Measurements from ENCODE around the gene APAF1.
"Not testable (repeated sequence)": the region's sequence is repeated elsewhere in the genome, so short reads cannot be mapped to it uniquely, and the experiment has no call there.

The APAF1 gene, protein sequence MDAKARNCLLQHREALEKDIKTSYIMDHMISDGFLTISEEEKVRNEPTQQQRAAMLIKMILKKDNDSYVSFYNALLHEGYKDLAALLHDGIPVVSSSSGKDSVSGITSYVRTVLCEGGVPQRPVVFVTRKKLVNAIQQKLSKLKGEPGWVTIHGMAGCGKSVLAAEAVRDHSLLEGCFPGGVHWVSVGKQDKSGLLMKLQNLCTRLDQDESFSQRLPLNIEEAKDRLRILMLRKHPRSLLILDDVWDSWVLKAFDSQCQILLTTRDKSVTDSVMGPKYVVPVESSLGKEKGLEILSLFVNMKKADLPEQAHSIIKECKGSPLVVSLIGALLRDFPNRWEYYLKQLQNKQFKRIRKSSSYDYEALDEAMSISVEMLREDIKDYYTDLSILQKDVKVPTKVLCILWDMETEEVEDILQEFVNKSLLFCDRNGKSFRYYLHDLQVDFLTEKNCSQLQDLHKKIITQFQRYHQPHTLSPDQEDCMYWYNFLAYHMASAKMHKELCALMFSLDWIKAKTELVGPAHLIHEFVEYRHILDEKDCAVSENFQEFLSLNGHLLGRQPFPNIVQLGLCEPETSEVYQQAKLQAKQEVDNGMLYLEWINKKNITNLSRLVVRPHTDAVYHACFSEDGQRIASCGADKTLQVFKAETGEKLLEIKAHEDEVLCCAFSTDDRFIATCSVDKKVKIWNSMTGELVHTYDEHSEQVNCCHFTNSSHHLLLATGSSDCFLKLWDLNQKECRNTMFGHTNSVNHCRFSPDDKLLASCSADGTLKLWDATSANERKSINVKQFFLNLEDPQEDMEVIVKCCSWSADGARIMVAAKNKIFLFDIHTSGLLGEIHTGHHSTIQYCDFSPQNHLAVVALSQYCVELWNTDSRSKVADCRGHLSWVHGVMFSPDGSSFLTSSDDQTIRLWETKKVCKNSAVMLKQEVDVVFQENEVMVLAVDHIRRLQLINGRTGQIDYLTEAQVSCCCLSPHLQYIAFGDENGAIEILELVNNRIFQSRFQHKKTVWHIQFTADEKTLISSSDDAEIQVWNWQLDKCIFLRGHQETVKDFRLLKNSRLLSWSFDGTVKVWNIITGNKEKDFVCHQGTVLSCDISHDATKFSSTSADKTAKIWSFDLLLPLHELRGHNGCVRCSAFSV (N-terminal part only)

DNA sequence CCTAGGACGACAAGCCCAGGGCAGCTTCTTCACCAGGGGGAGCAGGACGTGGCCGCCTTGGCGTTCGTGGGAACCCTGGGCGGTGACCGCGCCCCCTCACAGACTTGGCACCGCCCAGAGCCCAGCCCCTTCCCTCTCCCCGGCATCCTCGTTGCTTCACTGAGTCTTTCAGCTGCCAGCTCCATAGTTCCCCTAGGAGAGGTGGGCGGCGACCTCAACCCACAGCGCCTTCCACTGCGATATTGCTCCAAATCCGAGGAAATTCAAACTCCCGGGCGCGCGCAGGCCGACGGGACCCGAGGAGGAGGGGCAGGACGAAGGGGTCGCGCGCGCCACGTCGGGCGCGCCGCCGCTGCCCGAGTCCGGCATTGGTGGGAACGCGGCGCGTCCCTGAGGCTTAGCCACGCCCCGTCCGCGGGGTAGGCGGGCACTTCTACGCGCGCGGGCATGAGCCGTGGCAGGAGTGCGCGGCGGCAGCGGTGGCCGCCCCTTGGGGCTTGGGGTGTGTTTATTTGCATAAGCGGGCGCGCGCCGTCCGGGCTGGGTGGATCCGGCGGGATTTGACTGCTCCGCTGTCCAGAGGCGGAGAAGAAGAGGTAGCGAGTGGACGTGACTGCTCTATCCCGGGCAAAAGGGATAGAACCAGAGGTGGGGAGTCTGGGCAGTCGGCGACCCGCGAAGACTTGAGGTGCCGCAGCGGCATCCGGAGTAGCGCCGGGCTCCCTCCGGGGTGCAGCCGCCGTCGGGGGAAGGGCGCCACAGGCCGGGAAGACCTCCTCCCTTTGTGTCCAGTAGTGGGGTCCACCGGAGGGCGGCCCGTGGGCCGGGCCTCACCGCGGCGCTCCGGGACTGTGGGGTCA lies at the start of gene APAF1, which contains the start of gene IKBIP:
APAF1 (plus strand) TSS at position 579 of the 860 bp plus-strand sequence. CDS start 3,070 bp downstream, outside the sequence.
IKBIP (minus strand) TSS at position 77 of the 860 bp plus-strand sequence. CDS start 87 bp downstream, outside the sequence.
- DNase-seq (ENCODE audit: low read depth): peak; percentile 96

DNA sequence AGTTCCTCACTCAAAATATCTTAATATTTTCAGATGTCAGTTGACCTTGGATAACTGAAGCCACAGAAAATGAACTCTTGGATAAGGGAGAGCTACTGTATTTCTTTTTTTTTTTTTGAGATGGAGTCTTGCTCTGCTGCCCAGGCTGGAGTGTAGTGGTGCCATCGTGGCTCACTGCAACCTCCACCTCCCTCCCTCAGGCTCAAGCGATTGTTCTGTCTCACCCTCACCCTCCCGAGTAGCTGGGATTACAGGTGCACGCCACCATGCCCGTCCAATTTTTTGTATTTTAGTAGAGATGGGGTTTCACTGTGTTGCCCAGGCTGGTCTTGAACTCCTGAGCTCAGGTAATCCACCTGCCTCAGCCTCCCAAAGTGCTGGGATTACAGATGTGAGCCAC lies 47.8 kb upstream of the APAF1 start:
- not testable (repeated sequence) for DNase-seq (ENCODE audit: low read depth)

DNA sequence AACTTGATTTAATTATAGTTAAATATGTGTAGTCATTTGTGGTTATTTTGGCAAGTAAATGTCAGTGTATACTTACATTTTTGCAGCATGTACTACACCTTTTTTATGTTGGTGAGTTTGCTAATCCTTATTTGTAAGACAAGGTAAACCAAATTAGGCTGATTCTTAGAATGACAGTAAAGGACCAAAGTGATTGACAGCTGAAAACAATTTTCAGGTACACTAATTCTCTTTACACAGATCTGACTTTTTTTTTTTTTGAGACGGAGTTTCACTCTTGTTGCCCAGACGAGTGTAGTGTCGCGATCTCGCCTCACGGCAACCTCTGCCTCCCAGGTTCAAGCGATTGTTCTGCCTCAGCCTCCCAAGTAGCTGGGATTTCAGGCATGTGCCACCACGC lies 43.2 kb upstream of the APAF1 start:
- DNase-seq (ENCODE audit: low read depth): no peak

DNA sequence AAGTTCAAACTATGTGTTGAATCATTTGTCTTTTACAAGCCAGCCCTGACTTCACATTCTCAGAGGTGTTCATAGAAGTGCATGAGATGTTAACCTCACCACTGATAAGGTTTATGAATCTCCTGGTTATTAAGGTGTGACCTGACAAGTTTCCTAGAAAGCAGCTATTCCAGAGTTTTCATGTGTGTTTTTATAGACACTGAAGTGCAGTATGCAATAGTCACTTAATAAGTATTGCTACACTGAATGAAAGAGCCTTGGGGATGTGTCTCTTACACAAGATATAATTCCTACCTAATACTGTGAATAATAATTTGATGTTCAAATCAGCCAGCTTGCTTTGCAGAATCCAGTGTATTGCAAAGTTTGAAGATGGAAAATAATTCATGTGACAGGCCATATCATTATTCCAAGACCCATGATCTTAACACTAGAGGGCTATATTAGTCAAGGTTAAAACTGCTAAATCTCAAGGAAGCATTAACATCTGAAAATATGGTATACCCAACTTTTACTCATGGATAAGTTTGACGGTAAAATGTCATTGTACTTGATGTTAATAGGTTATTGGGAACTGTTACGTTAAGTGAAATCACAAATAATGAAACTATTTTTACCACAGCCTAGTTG lies 38.6 kb upstream of the APAF1 start:
- DNase-seq (ENCODE audit: low read depth): no peak

DNA sequence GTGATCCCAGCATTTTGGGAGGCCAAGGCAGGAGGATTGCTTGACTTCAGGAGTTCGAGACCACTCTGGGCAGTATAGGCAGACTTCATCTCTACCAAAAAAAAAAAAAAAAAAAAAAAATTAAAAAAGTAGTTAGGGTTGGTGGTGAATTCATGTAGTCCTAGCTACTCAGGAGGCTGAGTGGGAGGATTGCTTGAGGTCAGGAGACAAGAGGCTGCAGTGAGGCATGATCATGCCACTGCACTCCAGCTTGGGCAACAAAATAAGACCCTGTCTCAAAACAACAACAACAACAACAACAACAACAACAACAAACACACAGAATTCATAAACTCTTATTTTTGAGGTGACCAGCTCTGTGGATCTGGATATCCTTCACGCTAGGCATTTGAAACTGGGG lies 34.5 kb upstream of the APAF1 start:
- no peak for DNase-seq (ENCODE audit: low read depth)

DNA sequence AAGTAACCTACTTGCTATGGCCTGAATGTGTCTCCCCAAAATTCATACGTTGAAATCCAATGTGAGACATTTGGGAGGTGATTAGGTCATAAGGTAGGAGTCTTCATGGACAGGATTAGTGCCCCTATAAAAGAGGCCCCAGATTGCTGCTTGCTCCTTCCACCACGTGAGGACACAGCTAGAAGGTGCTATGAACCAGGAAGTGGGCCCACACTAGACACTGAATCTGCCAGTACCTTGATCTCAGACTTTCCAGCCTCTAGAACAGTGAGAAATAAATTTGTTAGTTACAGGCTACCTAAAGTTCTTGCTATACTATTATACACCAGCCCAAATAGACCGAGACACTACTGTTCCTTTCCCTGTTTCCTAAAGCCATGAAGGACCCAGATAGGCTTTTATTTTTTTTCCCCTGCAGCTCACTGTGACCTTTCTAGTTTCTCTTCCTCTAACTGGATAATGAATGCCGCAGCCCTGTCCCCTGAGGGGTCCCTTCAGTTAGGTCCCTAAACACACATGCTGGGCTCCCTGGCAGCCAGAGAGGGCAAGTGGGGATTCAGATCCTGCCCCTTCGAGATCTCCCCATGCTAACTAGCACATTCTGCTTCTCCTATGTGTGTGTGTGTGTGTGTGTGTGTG lies 32.3 kb upstream of the APAF1 start:
- DNase-seq (ENCODE audit: low read depth): no peak

DNA sequence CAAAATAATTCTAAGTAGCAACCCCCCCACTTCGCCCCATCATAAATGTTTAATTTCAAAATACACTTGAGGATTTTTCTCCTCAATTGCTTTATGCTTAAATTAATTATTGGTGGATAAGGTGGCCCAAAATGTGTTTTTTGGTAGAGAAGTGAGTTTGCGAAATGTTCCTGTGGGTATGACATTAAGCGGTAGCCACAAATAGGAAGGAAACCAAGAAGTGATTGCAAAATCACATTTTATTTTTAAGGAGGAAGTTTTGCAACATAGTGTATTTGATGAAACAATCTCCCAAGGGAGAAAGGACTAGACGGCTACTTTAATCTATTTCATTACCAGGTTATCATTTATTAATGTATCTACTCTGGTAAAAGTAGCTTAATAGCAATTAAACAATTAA lies 26.1 kb upstream of the APAF1 start:
- peak; percentile 89 for DNase-seq (ENCODE audit: low read depth)

DNA sequence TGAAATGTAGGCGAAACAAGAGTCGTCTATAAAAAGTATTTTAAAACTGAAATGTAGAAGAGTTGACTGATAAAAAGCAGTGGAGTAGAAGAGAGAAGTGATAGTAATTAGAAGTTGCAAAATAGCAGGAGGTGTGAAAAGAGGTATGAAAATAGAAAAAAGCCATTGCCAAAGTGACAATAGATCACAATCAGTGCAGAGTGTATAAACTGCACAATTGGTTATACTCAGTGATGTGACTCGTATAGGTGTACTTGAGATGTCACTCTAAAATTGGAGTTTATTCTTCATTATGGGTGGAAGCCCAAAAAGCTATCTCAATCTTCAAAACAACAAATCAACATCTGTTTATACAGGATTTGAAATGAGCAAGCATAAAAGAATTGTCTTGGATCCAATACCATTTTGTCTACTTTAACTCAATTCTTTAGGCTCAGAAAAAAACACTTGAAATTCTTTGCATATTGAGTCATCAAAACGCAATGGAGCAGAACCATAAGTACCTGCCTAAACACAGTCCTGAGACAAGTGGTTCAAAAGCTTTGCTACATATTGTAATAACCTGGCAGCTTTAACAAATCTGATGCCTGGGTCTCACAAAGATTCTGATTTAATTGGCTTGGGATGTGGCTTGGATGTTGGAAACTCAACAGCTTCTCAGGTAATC lies 9.3 kb upstream of the APAF1 start:
- peak; percentile 34 for DNase-seq (ENCODE audit: low read depth)

DNA sequence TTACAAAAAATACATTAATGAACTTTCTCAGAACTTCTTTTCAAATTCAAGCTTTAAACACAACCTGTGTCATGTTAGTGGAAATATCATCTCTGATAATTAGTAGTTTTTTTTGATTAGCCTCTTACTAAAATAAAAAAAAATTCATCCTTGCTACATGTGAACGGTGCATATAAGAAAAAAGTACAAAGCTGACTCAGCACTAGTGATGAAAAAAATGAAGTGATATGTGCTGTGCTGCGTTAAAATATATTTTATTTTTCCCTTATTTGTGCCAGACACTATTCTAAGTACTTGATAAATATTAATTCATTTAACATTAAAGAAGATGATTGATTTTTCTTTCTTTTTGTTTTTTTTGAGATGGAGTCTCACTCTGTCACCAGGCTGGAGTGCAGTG lies 8.0 kb upstream of the APAF1 start:
- no peak for DNase-seq (ENCODE audit: low read depth)

DNA sequence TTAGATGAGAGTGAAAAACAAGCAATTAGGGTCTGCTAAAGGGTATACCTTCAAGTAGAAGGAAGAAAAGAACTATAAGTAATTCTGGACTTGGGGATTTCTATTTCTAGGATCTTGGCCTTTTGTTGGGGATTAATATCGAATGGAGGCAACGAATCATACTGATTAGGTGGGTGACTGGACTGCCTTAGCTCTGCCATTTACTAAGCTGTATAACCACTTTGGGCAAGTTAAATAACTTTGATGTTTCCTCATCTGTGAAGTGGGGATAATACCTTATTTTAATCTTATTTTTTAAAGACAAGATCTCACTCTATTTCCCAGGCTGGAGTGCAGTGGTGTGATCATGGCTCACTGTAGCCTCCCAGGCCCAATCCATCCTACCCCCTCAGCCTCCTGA lies 7.1 kb upstream of the APAF1 start:
- no peak for DNase-seq (ENCODE audit: low read depth)

DNA sequence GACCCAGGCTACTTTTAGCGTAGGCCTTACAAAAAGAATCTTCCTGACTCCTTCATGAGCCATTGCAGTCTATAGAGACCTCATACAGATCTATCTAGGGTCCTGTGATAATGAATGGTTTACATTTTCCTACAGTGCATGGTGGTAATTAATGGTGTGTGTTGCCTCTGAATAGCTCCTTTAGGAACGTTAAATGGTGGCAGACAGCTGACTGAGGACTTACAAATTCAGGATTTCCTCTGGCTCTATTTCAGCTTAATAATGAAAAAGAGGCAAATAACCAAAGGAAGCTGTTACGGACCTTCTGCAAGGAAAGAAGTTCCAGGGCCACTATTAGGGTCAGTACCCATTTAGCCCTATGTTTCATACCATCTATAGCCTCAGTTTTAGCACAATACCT lies 5.6 kb upstream of the APAF1 start:
- DNase-seq (ENCODE audit: low read depth): no peak

DNA sequence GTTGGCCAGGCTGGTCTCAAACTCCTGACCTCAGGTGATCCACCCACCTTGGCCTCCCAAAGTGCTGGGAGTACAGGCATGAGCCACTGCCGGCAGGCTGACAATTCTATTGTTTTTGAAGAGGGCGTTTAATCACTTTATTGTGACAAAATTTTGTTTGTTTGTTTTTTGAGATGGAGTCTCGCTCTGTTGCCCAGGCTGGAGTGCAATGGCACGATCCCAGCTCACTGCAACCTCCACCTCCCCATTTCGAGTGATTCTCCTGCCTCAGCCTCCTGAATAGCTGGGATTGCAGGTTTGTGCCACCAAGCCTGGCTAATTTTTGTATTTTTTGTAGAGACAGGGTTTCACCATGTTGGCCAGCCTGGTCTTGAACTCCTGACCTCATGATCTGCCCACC lies 2.3 kb upstream of the APAF1 start:
- DNase-seq (ENCODE audit: low read depth): not testable (repeated sequence)

DNA sequence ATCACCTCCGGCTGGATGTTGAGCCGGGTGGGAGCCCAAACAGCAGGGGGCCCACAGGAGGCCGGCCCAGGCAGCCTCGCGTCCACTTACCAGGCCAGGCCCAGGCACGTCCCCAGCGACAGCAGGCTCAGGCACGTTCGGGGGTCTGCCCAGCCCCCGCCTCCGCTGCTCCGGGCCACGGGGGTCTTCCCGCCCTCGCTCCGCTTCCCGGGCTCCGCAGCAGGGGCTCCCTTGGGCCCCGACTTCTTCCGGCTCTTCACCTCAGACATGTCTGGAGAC lies 718 bp upstream of the APAF1 start:
- DNase-seq (ENCODE audit: low read depth): no peak

DNA sequence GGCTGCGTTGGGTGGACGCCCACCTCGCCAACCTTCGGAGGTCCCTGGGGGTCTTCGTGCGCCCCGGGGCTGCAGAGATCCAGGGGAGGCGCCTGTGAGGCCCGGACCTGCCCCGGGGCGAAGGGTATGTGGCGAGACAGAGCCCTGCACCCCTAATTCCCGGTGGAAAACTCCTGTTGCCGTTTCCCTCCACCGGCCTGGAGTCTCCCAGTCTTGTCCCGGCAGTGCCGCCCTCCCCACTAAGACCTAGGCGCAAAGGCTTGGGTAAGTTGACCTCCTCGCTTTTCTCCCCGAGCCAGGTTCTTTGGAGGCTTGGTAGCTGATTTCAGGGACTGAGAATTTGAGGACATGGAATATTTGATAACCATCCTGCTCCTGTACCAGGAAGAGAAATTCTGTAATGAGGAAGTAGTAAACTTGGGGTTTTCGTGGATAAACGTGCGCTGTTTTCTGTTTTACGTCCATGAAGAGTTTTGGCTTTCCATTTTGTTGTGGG lies 530 bp downstream of the APAF1 start:
- no peak for DNase-seq (ENCODE audit: low read depth)

DNA sequence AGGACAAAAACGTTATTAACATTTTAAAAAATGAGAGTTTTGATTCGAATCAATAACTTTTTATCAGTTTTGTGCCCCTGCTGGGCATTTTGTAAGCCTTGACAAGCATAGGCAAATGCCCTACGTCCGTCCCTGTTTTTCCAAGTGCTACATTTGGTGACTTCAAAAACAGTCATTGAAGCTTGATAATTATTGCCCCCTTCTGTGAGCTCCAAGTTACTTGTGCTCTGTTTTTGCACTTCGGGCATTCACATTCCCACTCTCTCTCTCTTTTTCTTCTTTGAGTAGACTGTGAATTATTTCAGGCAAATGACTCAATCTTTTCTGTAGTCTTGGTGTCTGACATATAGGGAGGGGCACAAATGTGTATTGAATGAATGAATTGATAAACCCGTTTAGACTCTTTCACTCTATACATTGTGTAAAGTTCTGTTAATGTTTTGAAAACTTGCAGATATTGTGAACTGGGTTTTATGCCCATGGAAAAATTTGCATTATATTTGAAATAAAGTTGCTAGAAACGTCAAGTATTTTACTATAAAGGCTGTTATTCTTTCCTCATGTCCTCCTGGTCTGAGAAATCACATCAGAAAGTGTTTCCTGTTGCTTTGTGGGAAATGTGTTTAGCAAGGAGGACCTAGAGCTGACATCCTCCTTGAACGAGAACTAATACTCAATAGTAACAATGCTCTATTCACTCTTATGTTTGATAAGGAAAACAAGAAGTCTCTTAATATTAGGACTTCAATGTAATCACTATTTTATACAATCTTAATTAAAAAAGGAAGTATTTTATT lies 1.4 kb downstream of the APAF1 start:
- peak; percentile 11 for DNase-seq (ENCODE audit: low read depth)

DNA sequence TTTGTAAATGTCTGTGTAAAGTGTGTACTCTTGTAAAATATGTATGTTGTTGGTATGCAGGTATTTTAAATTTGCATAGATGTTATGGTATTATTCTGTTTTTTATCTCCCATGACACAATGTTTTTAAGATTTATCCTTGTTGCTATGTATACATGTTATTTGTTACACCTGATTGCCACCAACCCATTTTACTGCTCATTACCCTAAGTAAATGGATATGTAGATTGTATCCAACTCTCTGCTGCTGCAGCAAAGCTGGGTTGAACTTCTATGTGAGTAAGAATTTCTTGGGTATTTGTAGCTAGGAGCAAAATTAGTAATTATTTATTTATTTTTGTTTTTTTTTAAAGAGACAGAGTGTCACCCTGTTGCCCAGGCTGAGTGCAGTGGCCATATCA lies 6.2 kb downstream of the APAF1 start:
- no peak for DNase-seq (ENCODE audit: low read depth)

DNA sequence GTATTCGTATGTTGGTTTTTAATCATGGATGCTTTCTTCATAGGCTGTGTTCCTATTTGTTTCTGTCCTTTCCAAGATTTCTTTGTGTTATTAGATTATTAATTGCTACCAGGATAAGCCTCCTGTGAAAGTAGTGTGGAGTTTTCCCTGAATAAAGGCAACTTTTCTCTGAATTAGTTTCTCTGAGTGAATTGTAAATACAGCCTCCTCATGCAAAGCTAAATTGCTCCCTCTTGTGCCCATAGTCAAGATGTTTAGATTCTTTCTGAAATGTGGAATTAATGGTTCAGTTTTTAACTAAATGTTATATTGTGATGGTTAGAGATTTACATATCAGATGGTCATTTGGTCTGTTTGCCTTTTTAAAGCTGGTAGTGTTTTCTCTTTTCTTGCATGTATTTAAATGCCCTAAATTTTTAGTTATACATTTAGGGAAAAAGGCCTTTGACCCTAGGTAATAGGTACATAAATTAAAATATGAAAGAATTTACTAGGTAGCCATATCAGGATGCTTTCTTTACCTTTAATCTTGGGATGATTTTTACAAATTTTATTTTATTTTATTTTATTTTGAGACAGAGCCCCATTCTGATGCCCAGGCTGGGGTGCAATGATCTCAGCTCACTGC lies 8.9 kb downstream of the APAF1 start:
- DNase-seq (ENCODE audit: low read depth): peak; percentile 57

DNA sequence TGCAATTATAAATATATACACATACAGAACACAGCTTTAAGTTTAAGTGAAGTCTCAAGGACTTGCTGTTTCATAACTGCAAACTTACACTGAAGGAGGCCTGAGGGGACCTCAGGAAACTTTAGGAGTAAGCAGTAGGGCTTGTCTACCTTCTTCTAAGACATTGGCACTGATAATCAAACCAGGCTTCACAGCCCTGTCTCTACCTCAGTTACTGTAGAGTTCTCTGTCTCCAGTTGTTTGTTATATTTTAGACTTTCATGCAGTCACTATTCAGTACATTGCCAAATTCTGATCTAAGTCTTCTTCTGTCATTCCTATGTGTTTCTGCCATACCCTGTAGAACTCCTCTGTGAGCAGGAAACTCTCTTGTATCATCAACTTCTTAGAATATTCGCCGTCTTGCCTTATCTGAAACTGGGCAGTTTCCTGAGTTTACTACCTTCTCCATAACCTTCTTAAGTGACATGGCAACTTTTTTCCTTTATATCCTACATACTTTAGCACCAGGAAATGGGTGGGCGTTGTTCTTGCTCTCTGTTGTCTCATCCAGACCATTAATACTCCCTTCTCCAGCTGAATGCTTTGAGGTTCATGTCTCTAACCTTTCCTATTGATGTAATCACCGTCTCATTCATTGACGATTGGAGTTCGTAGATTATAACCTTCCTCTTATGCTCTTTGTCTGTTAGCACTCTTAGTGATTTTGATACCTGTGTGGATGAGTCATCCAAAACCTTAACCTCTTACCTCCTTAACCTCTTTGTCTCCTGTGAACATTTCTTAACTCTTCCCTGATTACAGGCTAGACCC lies 11.4 kb downstream of the APAF1 start:
- no peak for DNase-seq (ENCODE audit: low read depth)
